ACC112 (cell line): Measurements from ENCODE around the gene ARFRP1.
A peak's percentile ranks its signal among the peaks of the same experiment; 100 is the strongest.

ENCODE experiments used
- H2AFZ ChIP-seq: fragments of 200-600 bp; sonication (generic); one replicate; pipeline ENCODE4 v1.6.0; 2017; ENCODE audit warnings: antibody characterized with exemption, low read length; ENCODE audit not compliant: unreplicated experiment
- H3K27ac ChIP-seq: fragments of 200-600 bp; sonication (generic); 2 replicates; pipeline ENCODE4 v1.5.1; 2014; ENCODE audit warnings: low read depth, mild to moderate bottlenecking, antibody characterized with exemption, low read length, moderate library complexity
- H3K27me3 ChIP-seq: fragments of 200-600 bp; sonication (generic); 2 replicates; pipeline ENCODE4 v1.6.1; 2014; ENCODE audit warnings: mild to moderate bottlenecking, antibody characterized with exemption, low read length, moderate library complexity, mixed read lengths; ENCODE audit not compliant: insufficient read depth
- H3K36me3 ChIP-seq: fragments of 200-600 bp; sonication (generic); 2 replicates; pipeline ENCODE4 v1.6.1; 2016; ENCODE audit warnings: mild to moderate bottlenecking, antibody characterized with exemption, low read length, moderate library complexity, mixed read lengths; ENCODE audit not compliant: insufficient read depth
- H3K4me1 ChIP-seq: fragments of 200-600 bp; sonication (generic); one replicate; pipeline ENCODE4 v1.6.1; 2016; ENCODE audit warnings: low read length, mixed read lengths; ENCODE audit not compliant: insufficient read depth, unreplicated experiment, control insufficient read depth
- H3K4me3 ChIP-seq: fragments of 200-600 bp; sonication (generic); 2 replicates; pipeline ENCODE4 v1.5.1; 2014; ENCODE audit warnings: mild to moderate bottlenecking, low read depth, low read length
- H3K79me2 ChIP-seq: fragments of 200-600 bp; sonication (generic); one replicate; pipeline ENCODE4 v1.6.0; 2016; ENCODE audit warnings: low read length; ENCODE audit not compliant: control insufficient read depth, unreplicated experiment, insufficient read depth

ARFRP1 gene

GRCh38 chr20:63687419-63688178 is 20.2 kb downstream of the ARFRP1 start:
- H2AFZ ChIP-seq: no peak overlapping the region
- H3K79me2 ChIP-seq: no peaks in the 10 kb centered on the region
- no peaks in the 10 kb centered on the region for H3K27me3 ChIP-seq
- H3K27ac ChIP-seq: peak overlapping the region; percentile 95
- H3K4me1 ChIP-seq: peaks cover 39% of the 10 kb centered on the region
- H3K4me3 ChIP-seq: no peak overlapping the region
- H3K36me3 ChIP-seq: peaks cover 3% of the 10 kb centered on the region; the same call in 1 of the 2 replicates

GRCh38 chr20:63686492-63687321 is 21.1 kb downstream of the ARFRP1 start:
- peaks cover 3% of the 10 kb centered on the region; the same call in 1 of the 2 replicates for H3K36me3 ChIP-seq
- no peaks in the 10 kb centered on the region for H3K27me3 ChIP-seq
- H3K4me3 ChIP-seq: no peak overlapping the region
- H3K27ac ChIP-seq: peak overlapping the region; percentile 95
- peaks cover 47% of the 10 kb centered on the region for H3K4me1 ChIP-seq
- no peaks in the 10 kb centered on the region for H3K79me2 ChIP-seq
- H2AFZ ChIP-seq: no peak overlapping the region

- peaks cover 52% of the 10 kb centered on the region for H3K4me1 ChIP-seq
- H3K4me3 ChIP-seq: no peak overlapping the region
- H3K79me2 ChIP-seq: no peaks in the 10 kb centered on the region
- peak overlapping the region; percentile 95 for H3K27ac ChIP-seq
- H3K27me3 ChIP-seq: no peaks in the 10 kb centered on the region
- H3K36me3 ChIP-seq: peaks cover 3% of the 10 kb centered on the region; the same call in 1 of the 2 replicates
- no peak overlapping the region for H2AFZ ChIP-seq
Observed at GRCh38 chr20:63686094-63686491, 21.7 kb downstream of the ARFRP1 start.

GRCh38 chr20:63685269-63686026 is 22.3 kb downstream of the ARFRP1 start:
- H3K79me2 ChIP-seq: no peaks in the 10 kb centered on the region
- H2AFZ ChIP-seq: no peak overlapping the region
- peaks cover 52% of the 10 kb centered on the region for H3K4me1 ChIP-seq
- no peak overlapping the region for H3K4me3 ChIP-seq
- no peaks in the 10 kb centered on the region for H3K27me3 ChIP-seq
- peaks cover 3% of the 10 kb centered on the region; the same call in 1 of the 2 replicates for H3K36me3 ChIP-seq
- H3K27ac ChIP-seq: peak overlapping the region; percentile 95

- no peak overlapping the region for H3K4me3 ChIP-seq
- H3K79me2 ChIP-seq: no peaks in the 10 kb centered on the region
- no peak overlapping the region for H2AFZ ChIP-seq
- H3K27me3 ChIP-seq: no peaks in the 10 kb centered on the region
- H3K36me3 ChIP-seq: peaks cover 3% of the 10 kb centered on the region; the same call in 1 of the 2 replicates
- H3K4me1 ChIP-seq: peaks cover 44% of the 10 kb centered on the region
- peak overlapping the region; percentile 81 for H3K27ac ChIP-seq
Observed at GRCh38 chr20:63682384-63683139, 25.2 kb downstream of the ARFRP1 start.

- Histone ChIP-seq H3K27me3 (no peaks in the 10 kb centered on the region), H3K4me1 (peaks cover 35% of the 10 kb centered on the region), H2AFZ (no peak overlapping the region), H3K36me3 (peaks cover 3% of the 10 kb centered on the region; the same call in 1 of the 2 replicates), H3K27ac (peak overlapping the region; percentile 81), H3K79me2 (no peaks in the 10 kb centered on the region), H3K4me3 (no peak overlapping the region)
Observed at GRCh38 chr20:63681609-63682142, 26.1 kb downstream of the ARFRP1 start.

- Histone ChIP-seq H3K36me3 (peaks cover 3% of the 10 kb centered on the region; the same call in 1 of the 2 replicates), H2AFZ (no peak overlapping the region), H3K4me3 (no peak overlapping the region), H3K4me1 (peaks cover 29% of the 10 kb centered on the region), H3K27me3 (no peaks in the 10 kb centered on the region), H3K27ac (no peak overlapping the region), H3K79me2 (no peaks in the 10 kb centered on the region)
Observed at GRCh38 chr20:63680857-63681608, 26.7 kb downstream of the ARFRP1 start.

GRCh38 chr20:63680427-63680826 is 27.3 kb downstream of the ARFRP1 start:
- no peak overlapping the region for H3K27ac ChIP-seq
- H3K36me3 ChIP-seq: peaks cover 7% of the 10 kb centered on the region; the same call in 1 of the 2 replicates
- H3K4me3 ChIP-seq: no peak overlapping the region

GRCh38 chr20:63679799-63680305 is 27.9 kb downstream of the ARFRP1 start:
- no peak overlapping the region for H3K4me3 ChIP-seq
- H2AFZ ChIP-seq: no peak overlapping the region
- no peaks in the 10 kb centered on the region for H3K27me3 ChIP-seq
- H3K79me2 ChIP-seq: no peaks in the 10 kb centered on the region
- H3K27ac ChIP-seq: no peak overlapping the region
- H3K36me3 ChIP-seq: peaks cover 7% of the 10 kb centered on the region; the same call in 1 of the 2 replicates
- H3K4me1 ChIP-seq: peaks cover 24% of the 10 kb centered on the region

More at GRCh38 chr20:63680427-63680826, 27.3 kb downstream of the ARFRP1 start:
- Histone ChIP-seq H3K4me1 (peaks cover 24% of the 10 kb centered on the region), H3K27me3 (no peaks in the 10 kb centered on the region), H2AFZ (no peak overlapping the region), H3K79me2 (no peaks in the 10 kb centered on the region)
